Stomach (tissue), 4 donors: Measurements from ENCODE around the gene GUCY2C.

Experiments used
- CTCF ChIP-seq, 7 experiments: fragments of 450-650 bp in 4 of 7; fragments of 200-600 bp in 3 of 7; sonication (generic) in 3 of 7; IDR thresholded peaks; one replicate each; pipeline ENCODE4 v1.5.1; 2016 to 2019; ENCODE audit warnings: antibody characterized with exemption in 7 of 7, control low read depth in 2 of 7, mild to moderate bottlenecking in 1 of 7
- EP300 ChIP-seq: sonication (generic); formaldehyde crosslinking; IDR thresholded peaks from one replicate; pipeline ENCODE4 v1.6.1; 2017; ENCODE audit warnings: antibody characterized with exemption
- POLR2A ChIP-seq, 4 donors: fragments of 450-650 bp; IDR thresholded peaks; one replicate each; pipeline ENCODE4 v1.6.1; 2016; ENCODE audit warnings: antibody characterized with exemption in 4 of 4, control low read depth in 2 of 4, mild to moderate bottlenecking in 1 of 4, moderate library complexity in 1 of 4
- POLR2AphosphoS5 ChIP-seq, 3 donors: sonication (generic); formaldehyde crosslinking; IDR thresholded peaks; one replicate each; pipeline ENCODE4 v1.6.1; 2016; ENCODE audit warnings: antibody characterized with exemption in 3 of 3

DNA sequence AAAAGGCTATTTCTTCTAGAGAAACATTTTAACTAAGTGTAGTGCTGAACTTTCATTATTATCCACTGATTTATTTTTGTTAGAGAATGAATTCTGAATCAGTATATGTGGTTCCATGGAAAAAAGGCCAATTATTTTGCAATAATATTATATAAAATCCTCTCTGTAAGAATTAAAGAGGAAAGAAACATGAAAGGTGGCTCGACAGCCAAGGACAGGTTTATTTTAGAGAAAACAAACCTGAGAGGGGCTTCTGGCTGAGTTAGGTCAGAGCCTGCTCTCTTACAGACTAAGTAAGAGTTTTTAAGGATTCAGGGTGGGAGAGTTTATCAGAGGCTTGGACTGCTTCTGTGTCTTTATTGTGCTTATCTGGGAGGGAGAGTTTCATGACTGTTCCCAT lies 46.7 kb upstream of the GUCY2C start:
- TF ChIP-seq CTCF (IDR thresholded peaks at IDR 0.05) (no peak), POLR2A (IDR thresholded peaks at IDR 0.05) (no peak), POLR2AphosphoS5 (IDR thresholded peaks at IDR 0.05) (no peak), EP300 (no peak)
